22Rv1 (cell line): Measurements from ENCODE around the gene CLN5.
"Not testable (repeated sequence)": the region's sequence is repeated elsewhere in the genome, so short reads cannot be mapped to it uniquely, and the experiment has no call there.

ENCODE experiments used
- H3K27ac ChIP-seq: fragments of 450-650 bp; 2 replicates; pipeline ENCODE4 v1.5.1; 2017
- ZFX ChIP-seq: fragments of 450-650 bp; IDR thresholded peaks from 2 replicates; pipeline ENCODE4 v1.6.1; 2017; ENCODE audit warnings: antibody characterized with exemption, borderline replicate concordance
- TF ChIP-seq, protein P1 (sequence below): fragments of 450-650 bp; IDR thresholded peaks from 2 replicates; pipeline ENCODE4 v1.5.1; 2017; ENCODE audit warnings: mild to moderate bottlenecking

Gene CLN5

GRCh38 chr13:76954538-76954937, 37.3 kb upstream of the CLN5 start:
- no peak overlapping the region for H3K27ac ChIP-seq
- TF ChIP-seq ZFX, result no peak
- TF ChIP-seq, protein P1, sequence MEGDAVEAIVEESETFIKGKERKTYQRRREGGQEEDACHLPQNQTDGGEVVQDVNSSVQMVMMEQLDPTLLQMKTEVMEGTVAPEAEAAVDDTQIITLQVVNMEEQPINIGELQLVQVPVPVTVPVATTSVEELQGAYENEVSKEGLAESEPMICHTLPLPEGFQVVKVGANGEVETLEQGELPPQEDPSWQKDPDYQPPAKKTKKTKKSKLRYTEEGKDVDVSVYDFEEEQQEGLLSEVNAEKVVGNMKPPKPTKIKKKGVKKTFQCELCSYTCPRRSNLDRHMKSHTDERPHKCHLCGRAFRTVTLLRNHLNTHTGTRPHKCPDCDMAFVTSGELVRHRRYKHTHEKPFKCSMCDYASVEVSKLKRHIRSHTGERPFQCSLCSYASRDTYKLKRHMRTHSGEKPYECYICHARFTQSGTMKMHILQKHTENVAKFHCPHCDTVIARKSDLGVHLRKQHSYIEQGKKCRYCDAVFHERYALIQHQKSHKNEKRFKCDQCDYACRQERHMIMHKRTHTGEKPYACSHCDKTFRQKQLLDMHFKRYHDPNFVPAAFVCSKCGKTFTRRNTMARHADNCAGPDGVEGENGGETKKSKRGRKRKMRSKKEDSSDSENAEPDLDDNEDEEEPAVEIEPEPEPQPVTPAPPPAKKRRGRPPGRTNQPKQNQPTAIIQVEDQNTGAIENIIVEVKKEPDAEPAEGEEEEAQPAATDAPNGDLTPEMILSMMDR, result no peak

DNA sequence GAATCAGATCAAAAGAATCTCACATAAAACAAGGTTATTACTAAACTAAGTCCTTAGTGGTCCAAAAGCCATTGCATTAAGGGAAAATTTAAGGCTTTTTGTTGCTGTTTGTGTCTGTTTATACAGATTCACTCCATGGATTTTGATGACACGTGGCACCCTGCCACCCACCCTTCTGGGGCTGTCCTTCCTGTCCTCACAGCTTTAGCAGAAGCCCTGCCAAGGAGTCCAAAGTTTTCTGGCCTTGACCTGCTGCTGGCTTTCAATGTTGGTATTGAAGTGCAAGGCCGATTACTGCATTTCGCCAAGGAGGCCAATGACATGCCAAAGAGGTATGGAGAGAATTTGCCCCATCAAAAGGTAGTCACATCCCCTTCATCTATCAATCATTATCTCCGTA, 36.7 kb upstream of the CLN5 start:
- TF ChIP-seq ZFX, result no peak
- TF ChIP-seq, protein P1, result no peak
- no peak overlapping the region for H3K27ac ChIP-seq

GRCh38 chr13:76955661-76956060, 36.2 kb upstream of the CLN5 start:
- TF ChIP-seq, protein P1, result no peak
- no peak for TF ChIP-seq ZFX
- H3K27ac ChIP-seq, result no peak overlapping the region

GRCh38 chr13:76958841-76959432, 32.9 kb upstream of the CLN5 start:
- TF ChIP-seq ZFX, result no peak
- TF ChIP-seq, protein P1, result no peak
- H3K27ac ChIP-seq, result no peak overlapping the region

DNA sequence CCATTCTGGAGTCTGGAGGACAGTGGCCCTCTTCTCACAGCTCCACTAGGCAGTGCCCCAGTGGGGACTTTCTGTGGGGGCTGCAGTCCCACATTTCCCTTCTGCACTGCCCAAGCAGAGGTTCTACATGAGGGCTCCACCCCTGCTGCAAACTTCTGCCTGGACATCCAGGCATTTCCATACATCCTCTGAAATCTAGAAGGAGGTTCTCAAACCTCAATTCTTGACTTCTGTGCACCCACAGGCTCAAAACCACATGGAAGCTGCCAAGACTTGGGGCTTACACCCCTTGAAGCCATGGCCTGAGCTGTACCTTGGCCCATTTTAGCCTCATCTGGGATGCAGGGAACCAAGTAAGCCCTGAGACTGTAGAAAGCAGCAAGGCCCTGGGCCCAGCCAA, 32.1 kb upstream of the CLN5 start:
- H3K27ac ChIP-seq, result not testable (repeated sequence)

GRCh38 chr13:76965759-76966421, 26.0 kb upstream of the CLN5 start:
- H3K27ac ChIP-seq, result no peak overlapping the region
- TF ChIP-seq, protein P1, result no peak
- TF ChIP-seq ZFX, result no peak

DNA sequence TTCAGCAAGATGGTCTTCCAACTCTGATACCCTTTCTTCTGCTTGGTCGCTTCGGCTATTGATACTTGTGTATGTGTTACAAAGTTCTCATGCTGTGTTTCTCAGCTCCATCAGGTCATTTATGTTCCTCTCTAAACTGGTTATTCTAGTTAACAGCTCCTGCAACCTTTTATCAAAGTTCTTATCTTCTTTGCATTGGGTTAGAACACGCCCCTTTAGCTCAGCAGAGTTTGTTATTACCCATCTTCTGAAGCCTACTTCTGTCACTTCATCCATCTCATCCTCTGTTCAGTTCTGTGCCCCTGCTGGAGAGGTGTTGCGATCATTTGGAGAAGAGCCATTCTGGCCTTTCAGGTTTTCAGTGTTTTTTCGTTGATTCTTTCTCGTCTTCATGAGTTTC, 24.9 kb upstream of the CLN5 start:
- no peak for TF ChIP-seq ZFX
- TF ChIP-seq, protein P1, result no peak
- H3K27ac ChIP-seq, result no peak overlapping the region
